ENCODE results near the gene BTBD7. TPM values are rescaled to one million over a fixed set of nuclear protein-coding genes. Genes with fewer than 3 reads are reported as not detected.

The BTBD7 gene
- total and polyA plus RNA-seq, 9 of the 15 experiments (the other 6 are each of a cell fraction or from before 2014, with no cell fraction given): 2.5 to 12.9 (median 6.2) TPM

- TF ChIP-seq ZNF76 (CRISPR knock-in tag; IDR thresholded peaks at IDR 0.05; ENCODE audit: borderline replicate concordance): no peak
- TF ChIP-seq TCF3 (CRISPR knock-in tag; IDR thresholded peaks at IDR 0.05): no peak
- TF ChIP-seq, protein P1, sequence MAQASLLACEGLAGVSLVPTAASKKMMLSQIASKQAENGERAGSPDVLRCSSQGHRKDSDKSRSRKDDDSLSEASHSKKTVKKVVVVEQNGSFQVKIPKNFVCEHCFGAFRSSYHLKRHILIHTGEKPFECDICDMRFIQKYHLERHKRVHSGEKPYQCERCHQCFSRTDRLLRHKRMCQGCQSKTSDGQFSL (CRISPR knock-in tag; IDR thresholded peaks at IDR 0.05): no peak
- TF ChIP-seq, protein P1 (tag; IDR thresholded peaks at IDR 0.05): no peak
- TF ChIP-seq E2F3 (CRISPR knock-in tag; IDR thresholded peaks at IDR 0.05): no peak
Observed at GRCh38 chr14:93246534-93246933, 86.3 kb downstream of the BTBD7 start (continued).

DNA sequence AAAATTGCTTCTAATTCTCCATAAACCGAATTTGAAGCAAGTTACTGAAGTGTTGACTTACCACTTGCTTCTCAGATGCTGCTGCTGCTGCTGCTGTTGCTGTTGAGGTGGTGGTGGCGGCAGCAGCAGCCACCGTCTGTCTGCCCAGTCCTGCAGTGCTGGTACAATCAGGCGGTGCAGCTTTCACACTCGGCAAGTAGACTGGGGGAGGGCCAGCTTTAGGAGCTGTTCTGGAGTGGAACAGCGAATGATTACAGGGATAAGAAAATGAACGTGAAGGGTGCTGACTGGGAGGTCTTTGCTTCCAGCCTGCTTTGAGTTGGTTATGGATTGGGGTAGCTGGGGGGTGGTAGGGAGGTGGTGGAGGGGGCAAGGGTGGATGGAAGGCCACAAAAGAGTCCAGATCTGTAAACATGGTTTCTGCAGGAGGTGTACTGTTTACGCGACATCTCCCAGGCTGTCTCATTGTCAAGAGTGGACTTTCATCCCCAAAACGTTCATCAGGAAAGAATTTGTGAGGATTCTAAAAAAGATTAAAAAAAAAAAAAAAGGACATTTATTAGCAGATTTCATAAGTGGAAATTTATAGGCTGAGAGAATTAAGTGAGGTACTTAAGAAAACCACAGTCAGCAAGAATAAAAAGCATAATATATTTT lies 86.9 kb downstream of the BTBD7 start:
- no peak overlapping the region for H3K27ac ChIP-seq (ENCODE audit: extremely low read depth, low read depth, low read length)
- H3K4me2 ChIP-seq (ENCODE audit: insufficient read depth, low read length): no peak overlapping the region
- H3K4me1 ChIP-seq (replicated peaks in 1 of 2; ENCODE audit: control insufficient read depth in 2 of 2, insufficient read depth in 2 of 2, low read length in 2 of 2): no peaks in the 10 kb centered on the region
- H4K20me1 ChIP-seq (replicated peaks; ENCODE audit: control insufficient read depth, insufficient read depth, low read length): no peaks in the 10 kb centered on the region
- H3K36me3 ChIP-seq (ENCODE audit: control insufficient read depth, insufficient read depth, low read length): peaks cover 46% of the 10 kb centered on the region
- in situ Hi-C loops (cut with MboI) (no loop called here), intact Hi-C loops (cut with micrococcal nuclease) (no loop called here)
- H3K9me1 ChIP-seq (ENCODE audit: control insufficient read depth, insufficient read depth, low read length): no peaks in the 10 kb centered on the region
- FAIRE-seq: no peak
- H3K9me3 ChIP-seq (replicated peaks; ENCODE audit: control insufficient read depth, insufficient read depth, low read depth, low read length): no peaks in the 10 kb centered on the region
- no peak overlapping the region for H3K9ac ChIP-seq (ENCODE audit: insufficient read depth in 1 of 2, low read depth in 2 of 2, low read length in 2 of 2)
- H3K79me2 ChIP-seq (ENCODE audit: control insufficient read depth, insufficient read depth, low read length): no peaks in the 10 kb centered on the region
- H3K4me3 ChIP-seq: no peak overlapping the region
- no TSS peak for BruUV-seq (replicated peaks)
- WGBS (ENCODE audit: insufficient coverage, low coverage, missing lambda C conversion rate): 69% methylated on average over 5 of the region's 10 CpGs
- no peak for ATAC-seq
- ChIA-PET CTCF (ENCODE audit: low intra/inter-chr PET ratio) (interaction anchor here (0.7 kb wide), 1 partner anchor 110 kb away, joined by 3 read pairs; no protein-coding TSS in a partner anchor), POLR2A (no interaction called here)
- DNase-seq (ENCODE audit: extremely low read depth in 1 of 4, low spot score in 3 of 4): no peak
- H3K27me3 ChIP-seq (ENCODE audit: control insufficient read depth in 2 of 2, insufficient read depth in 2 of 2, low read length in 2 of 2): no peaks in the 10 kb centered on the region
- no peak overlapping the region for H2AFZ ChIP-seq (ENCODE audit: low read depth, low read length)
- no peak for TF ChIP-seq RREB1 (CRISPR knock-in tag; IDR thresholded peaks at IDR 0.05)
- no peak for TF ChIP-seq ZNF561 (CRISPR knock-in tag; conservative IDR thresholded peaks at IDR 0.05)
- no peak for TF ChIP-seq FOS (IDR thresholded peaks at IDR 0.05; ENCODE audit: extremely low read depth, insufficient read length)
- no peak for TF ChIP-seq POLR2H (tag; IDR thresholded peaks at IDR 0.05; ENCODE audit: low read depth)
- no peak for TF ChIP-seq SMC3 (conservative IDR thresholded peaks at IDR 0.05; ENCODE audit: insufficient read depth, low read depth, low read length)
- no peak for TF ChIP-seq PHTF2 (CRISPR knock-in tag; IDR thresholded peaks at IDR 0.05)

All from K562 (cell line).